ENCODE results near the gene DNMT3L. TPM values are rescaled to one million over a fixed set of nuclear protein-coding genes. Genes with fewer than 3 reads are reported as not detected.
"Not testable (repeated sequence)": the region's sequence is repeated elsewhere in the genome, so short reads cannot be mapped to it uniquely, and the experiment has no call there.

DNMT3L gene
- total RNA-seq, 4 donors from 2014 or later = not detected

DNA sequence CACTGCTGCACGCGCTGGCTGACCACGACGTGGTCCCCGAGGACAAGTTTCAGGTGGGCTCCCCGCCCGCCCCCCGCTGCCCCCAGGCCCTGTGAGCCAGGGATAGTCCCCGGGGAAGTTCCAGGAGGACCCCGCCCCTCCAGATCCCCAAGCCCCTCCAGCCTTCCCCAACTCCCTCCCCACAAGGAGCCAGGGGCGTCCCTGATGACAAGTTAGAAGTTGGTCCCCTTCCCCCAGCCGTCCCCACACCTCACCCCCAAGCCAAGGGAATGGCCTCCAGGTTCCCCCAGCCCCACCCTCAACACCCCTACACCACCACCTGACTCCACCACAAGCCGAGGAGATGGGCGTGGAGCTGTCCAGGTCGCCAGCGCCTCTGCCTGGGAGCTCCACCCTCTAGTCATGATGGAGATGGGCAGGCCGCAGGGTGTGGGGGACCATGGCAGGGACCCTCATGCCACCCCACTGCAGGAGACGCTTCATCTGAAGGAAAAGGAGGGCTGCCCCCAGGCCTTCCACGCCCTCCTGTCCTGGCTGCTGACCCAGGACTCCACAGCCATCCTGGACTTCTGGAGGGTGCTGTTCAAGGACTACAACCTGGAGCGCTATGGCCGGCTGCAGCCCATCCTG, 24.5 kb upstream of the DNMT3L start:
- peaks cover 0 to 10% (median 0%) of the 10 kb centered on the region in 4 donors for H3K4me1 ChIP-seq
- TF ChIP-seq POLR2A (IDR thresholded peaks at IDR 0.05) = no peak
- TF ChIP-seq, protein P1, sequence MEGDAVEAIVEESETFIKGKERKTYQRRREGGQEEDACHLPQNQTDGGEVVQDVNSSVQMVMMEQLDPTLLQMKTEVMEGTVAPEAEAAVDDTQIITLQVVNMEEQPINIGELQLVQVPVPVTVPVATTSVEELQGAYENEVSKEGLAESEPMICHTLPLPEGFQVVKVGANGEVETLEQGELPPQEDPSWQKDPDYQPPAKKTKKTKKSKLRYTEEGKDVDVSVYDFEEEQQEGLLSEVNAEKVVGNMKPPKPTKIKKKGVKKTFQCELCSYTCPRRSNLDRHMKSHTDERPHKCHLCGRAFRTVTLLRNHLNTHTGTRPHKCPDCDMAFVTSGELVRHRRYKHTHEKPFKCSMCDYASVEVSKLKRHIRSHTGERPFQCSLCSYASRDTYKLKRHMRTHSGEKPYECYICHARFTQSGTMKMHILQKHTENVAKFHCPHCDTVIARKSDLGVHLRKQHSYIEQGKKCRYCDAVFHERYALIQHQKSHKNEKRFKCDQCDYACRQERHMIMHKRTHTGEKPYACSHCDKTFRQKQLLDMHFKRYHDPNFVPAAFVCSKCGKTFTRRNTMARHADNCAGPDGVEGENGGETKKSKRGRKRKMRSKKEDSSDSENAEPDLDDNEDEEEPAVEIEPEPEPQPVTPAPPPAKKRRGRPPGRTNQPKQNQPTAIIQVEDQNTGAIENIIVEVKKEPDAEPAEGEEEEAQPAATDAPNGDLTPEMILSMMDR (IDR thresholded peaks at IDR 0.05) = no peak
- TF ChIP-seq EP300 (IDR thresholded peaks at IDR 0.05) = no peak
- DNase-seq (ENCODE audit: low spot score in 2 of 2) = no peak
- WGBS, 2 donors = 66 to 93% methylated on average over 9 to 12 of the region's 21 CpGs
- no peaks in the 10 kb centered on the region for H3K36me3 ChIP-seq
- peaks cover 0 to 22% of the 10 kb centered on the region in 2 donors for H3K27me3 ChIP-seq
- no peak overlapping the region for H3K27ac ChIP-seq
- H3K4me3 ChIP-seq = peak overlapping the region in 1 of 4 donors; percentile 41
- H3K9me3 ChIP-seq = no peaks in the 10 kb centered on the region

DNA sequence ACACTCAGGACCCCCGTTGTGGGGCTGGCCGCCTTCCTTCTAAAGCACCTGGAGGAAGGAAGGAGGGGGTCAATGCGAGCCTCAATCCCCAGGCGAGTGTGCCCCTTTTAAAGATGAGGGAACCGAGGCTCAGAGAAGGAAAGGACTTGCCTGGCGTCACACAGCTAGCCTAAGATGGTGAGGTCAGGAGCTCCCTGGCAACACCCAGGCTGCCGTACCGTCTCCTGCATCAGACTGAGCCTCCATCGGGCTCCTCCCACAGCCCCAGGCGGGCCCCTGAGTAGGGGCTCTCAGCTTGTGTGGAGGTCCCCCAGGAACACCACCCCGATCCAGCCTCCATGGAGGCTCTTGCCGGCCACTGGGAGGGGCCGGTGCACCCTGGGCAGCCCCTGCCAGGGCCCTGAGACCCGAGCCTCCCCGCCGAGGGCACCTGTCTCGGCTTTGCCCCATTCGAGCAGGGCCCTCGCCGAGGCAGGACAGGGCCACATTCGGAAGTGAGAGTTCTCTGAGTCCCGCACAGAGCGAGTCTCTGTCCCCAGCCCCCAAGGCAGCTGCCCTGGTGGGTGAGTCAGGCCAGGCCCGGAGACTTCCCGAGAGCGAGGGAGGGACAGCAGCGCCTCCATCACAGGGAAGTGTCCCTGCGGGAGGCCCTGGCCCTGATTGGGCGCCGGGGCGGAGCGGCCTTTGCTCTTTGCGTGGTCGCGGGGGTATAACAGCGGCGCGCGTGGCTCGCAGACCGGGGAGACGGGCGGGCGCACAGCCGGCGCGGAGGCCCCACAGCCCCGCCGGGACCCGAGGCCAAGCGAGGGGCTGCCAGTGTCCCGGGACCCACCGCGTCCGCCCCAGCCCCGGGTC, 23.7 kb upstream of the DNMT3L start, which contains the start of gene AIRE:
Gene AIRE (plus strand): TSS at position 739 of the 855 bp plus-strand sequence. CDS start 131 bp downstream, outside the sequence.
- Histone ChIP-seq H3K9me3 (no peaks in the 10 kb centered on the region), H3K36me3 (no peaks in the 10 kb centered on the region), H3K27me3 (peaks cover 0 to 22% of the 10 kb centered on the region in 2 donors), H3K4me1 (peaks cover 0 to 10% (median 0%) of the 10 kb centered on the region in 4 donors), H3K27ac (no peak within 1 kb of the TSS), H3K4me3 (peak within 1 kb of the TSS in 1 of 4 donors; percentile 41)
- DNase-seq (ENCODE audit: low spot score in 2 of 2) = no peak
- WGBS, 2 donors = 51 to 53% methylated on average over 17 to 28 of the region's 56 CpGs
- TF ChIP-seq, protein P1 (IDR thresholded peaks at IDR 0.05) = no peak
- TF ChIP-seq EP300 (IDR thresholded peaks at IDR 0.05) (no peak), POLR2A (IDR thresholded peaks at IDR 0.05) (no peak)

DNA sequence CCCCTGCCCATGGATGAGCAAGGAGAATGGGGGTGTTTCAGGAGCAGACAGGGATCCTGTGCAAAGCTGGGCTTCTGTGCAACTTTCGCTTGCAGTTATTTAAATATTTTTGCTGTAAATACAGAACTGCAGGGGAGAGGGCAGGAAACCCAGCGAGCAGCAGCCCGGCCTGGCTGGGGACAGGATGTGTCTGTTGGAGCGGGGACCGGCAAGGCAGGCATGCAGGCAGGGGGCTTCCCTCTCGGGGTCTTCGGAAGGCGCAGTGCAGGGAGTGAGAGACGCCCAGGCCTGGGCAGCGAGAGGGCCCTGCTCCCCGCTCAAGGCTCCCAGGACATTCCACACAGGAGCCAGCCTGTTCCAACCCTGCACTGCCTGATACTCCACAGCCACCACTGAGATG, 22.3 kb upstream of the DNMT3L start:
- TF ChIP-seq EP300 (IDR thresholded peaks at IDR 0.05) (no peak), POLR2A (IDR thresholded peaks at IDR 0.05) (no peak)
- TF ChIP-seq, protein P1 (IDR thresholded peaks at IDR 0.05) = no peak
- no peak for DNase-seq (ENCODE audit: low spot score in 2 of 2)
- Histone ChIP-seq H3K4me3 (no peak overlapping the region), H3K9me3 (no peaks in the 10 kb centered on the region), H3K4me1 (peaks cover 0 to 10% (median 0%) of the 10 kb centered on the region in 4 donors), H3K36me3 (no peaks in the 10 kb centered on the region), H3K27me3 (peaks cover 0 to 22% of the 10 kb centered on the region in 2 donors), H3K27ac (no peak overlapping the region)
- WGBS, 2 donors = 72 to 79% methylated on average over 10 to 11 of the region's 11 CpGs

DNA sequence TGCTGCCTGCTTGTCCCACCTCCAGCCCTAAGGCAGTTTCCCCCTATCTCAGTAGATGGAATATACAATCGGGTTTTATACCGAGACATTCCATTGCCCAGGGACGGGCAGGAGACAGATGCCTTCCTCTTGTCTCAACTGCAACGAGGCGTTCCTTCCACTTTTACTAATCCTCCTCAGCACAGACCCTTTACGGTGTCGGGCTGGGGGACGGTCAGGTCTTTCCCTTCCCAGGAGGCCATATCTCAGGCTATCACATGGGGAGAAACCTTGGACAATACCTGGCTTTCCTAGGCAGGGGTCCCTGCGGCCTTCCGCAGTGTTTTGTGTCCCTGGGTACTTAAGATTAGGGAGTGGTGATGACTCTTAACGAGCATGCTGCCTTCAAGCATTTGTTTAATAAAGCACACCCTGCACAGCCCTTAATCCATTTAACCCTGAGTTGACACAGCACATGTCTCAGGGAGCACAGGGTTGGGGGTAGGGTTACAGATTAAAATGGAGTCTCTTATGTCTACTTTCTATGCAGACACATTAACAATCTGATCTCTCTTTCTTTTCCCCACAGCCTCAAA, 21.6 kb upstream of the DNMT3L start:
- peaks cover 0 to 22% of the 10 kb centered on the region in 2 donors for H3K27me3 ChIP-seq
- not testable (repeated sequence) for H3K27ac ChIP-seq; H3K4me1 ChIP-seq; H3K9me3 ChIP-seq; DNase-seq (ENCODE audit: low spot score in 2 of 2); H3K36me3 ChIP-seq; H3K4me3 ChIP-seq
- WGBS, 2 donors = 62 to 66% methylated on average over 11 of the region's 11 CpGs

DNA sequence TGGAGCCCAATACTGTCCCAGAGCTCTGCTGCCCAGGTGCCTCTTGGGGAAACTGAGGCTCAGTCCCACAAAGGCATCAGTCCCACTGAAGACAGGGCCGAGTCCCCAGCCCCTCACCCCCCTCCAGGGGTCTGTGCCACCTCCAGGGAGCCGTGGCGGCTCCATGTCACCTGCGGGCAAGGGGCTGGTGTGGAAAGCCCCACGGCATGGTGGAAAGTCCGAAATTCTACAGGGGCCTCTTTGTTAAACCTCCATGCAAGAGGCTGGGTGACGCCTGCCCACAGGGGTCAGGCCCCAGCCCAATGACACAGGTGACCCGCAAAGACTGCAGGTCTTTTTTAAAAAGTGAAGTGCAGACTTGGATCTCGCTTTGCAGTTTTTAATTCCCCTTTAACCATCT, 20.7 kb upstream of the DNMT3L start:
- H3K4me3 ChIP-seq = no peak overlapping the region
- 88 to 91% methylated on average over 6 to 9 of the region's 9 CpGs for WGBS, 2 donors
- TF ChIP-seq, protein P1 (IDR thresholded peaks at IDR 0.05) = no peak
- TF ChIP-seq POLR2A (IDR thresholded peaks at IDR 0.05) = no peak
- TF ChIP-seq EP300 (IDR thresholded peaks at IDR 0.05) = no peak
- no peak for DNase-seq (ENCODE audit: low spot score in 2 of 2)
- H3K27ac ChIP-seq = no peak overlapping the region
- peaks cover 0 to 15% of the 10 kb centered on the region in 2 donors for H3K27me3 ChIP-seq
- no peaks in the 10 kb centered on the region for H3K36me3 ChIP-seq
- H3K4me1 ChIP-seq = peaks cover 0 to 10% (median 0%) of the 10 kb centered on the region in 4 donors
- H3K9me3 ChIP-seq = no peaks in the 10 kb centered on the region
